Measurements from ENCODE around the gene THOC7. TPM values are rescaled to one million over a fixed set of nuclear protein-coding genes. Genes with fewer than 3 reads are reported as not detected.

Gene THOC7
- total RNA-seq, 1 experiment from 2014 or later, result 67.3 TPM

GRCh38 chr3:63803911-63804310 lies 59.7 kb downstream of the THOC7 start:
- Histone ChIP-seq H3K79me2 (ENCODE audit: insufficient read depth, low read length) (no peaks in the 10 kb centered on the region), H3K9me2 (ENCODE audit: insufficient read depth) (no peaks in the 10 kb centered on the region), H3K9me3 (ENCODE audit: control insufficient read depth in 1 of 2, insufficient read depth in 1 of 2, low read depth in 1 of 2, low read length in 2 of 2) (no peaks in the 10 kb centered on the region), H4K20me1 (ENCODE audit: insufficient read depth) (no peaks in the 10 kb centered on the region), H3K9ac (ENCODE audit: low read length) (no peak overlapping the region), H3K36me3 (ENCODE audit: control insufficient read depth in 1 of 2, insufficient read depth in 2 of 2, low read length in 2 of 2) (no peaks in the 10 kb centered on the region), H3K4me2 (ENCODE audit: low read length) (no peak overlapping the region), H3K4me3 (replicated peaks in 1 of 2; ENCODE audit: low read depth in 1 of 2, low read length in 2 of 2) (no peak overlapping the region), H3K4me1 (ENCODE audit: control insufficient read depth in 1 of 2, insufficient read depth in 2 of 2, low read length in 2 of 2) (no peaks in the 10 kb centered on the region), H3K27ac (ENCODE audit: low read depth, low read length) (no peak overlapping the region), H2AFZ (ENCODE audit: low read depth, low read length, poor library complexity, severe bottlenecking) (no peak overlapping the region), H3K27me3 (ENCODE audit: insufficient read depth, low read length) (peaks cover 12% of the 10 kb centered on the region; the same call in 1 of the 2 replicates)
- RAD21 ChIA-PET (ENCODE audit: low non-redundant PET in 1 of 2, low total read pairs in 2 of 2, uncharacterized antibody in 2 of 2, unreplicated experiment in 2 of 2), result no interaction called here
- no peak for DNase-seq (ENCODE audit: low read depth, low spot score)
- CTCF ChIA-PET, result no interaction called here
- no peak for ATAC-seq
- BruUV-seq (replicated peaks), result no TSS peak
- intact Hi-C loops (cut with micrococcal nuclease), result no loop called here
- POLR2A ChIA-PET, result no interaction called here
- TF ChIP-seq EGR1 (IDR thresholded peaks at IDR 0.05; ENCODE audit: low read depth) (no peak), JUND (IDR thresholded peaks at IDR 0.05) (no peak), EZH2phosphoT487 (IDR thresholded peaks at IDR 0.05; ENCODE audit: borderline replicate concordance) (no peak), FOSL1 (IDR thresholded peaks at IDR 0.05; ENCODE audit: low read depth) (no peak), SRF (IDR thresholded peaks at IDR 0.05; ENCODE audit: low read depth) (no peak), ATF3 (IDR thresholded peaks at IDR 0.05) (no peak), POLR2A (IDR thresholded peaks at IDR 0.05; ENCODE audit: borderline replicate concordance, extremely low read depth, insufficient read depth, insufficient read length) (no peak), POLR2AphosphoS5 (IDR thresholded peaks at IDR 0.05; ENCODE audit: low read depth, low read length) (no peak), ZNF274 (IDR thresholded peaks at IDR 0.05; ENCODE audit: low read depth, low read length) (no peak)

GRCh38 chr3:63800097-63800496 lies 63.5 kb downstream of the THOC7 start:
- Histone ChIP-seq H3K9ac (ENCODE audit: low read length) (no peak overlapping the region), H3K79me2 (ENCODE audit: insufficient read depth, low read length) (no peaks in the 10 kb centered on the region), H3K27ac (ENCODE audit: low read depth, low read length) (no peak overlapping the region), H3K9me2 (ENCODE audit: insufficient read depth) (no peaks in the 10 kb centered on the region), H4K20me1 (ENCODE audit: insufficient read depth) (no peaks in the 10 kb centered on the region), H3K36me3 (ENCODE audit: control insufficient read depth in 1 of 2, insufficient read depth in 2 of 2, low read length in 2 of 2) (no peaks in the 10 kb centered on the region), H2AFZ (ENCODE audit: low read depth, low read length, poor library complexity, severe bottlenecking) (no peak overlapping the region), H3K4me2 (ENCODE audit: low read length) (no peak overlapping the region), H3K4me1 (ENCODE audit: control insufficient read depth in 1 of 2, insufficient read depth in 2 of 2, low read length in 2 of 2) (no peaks in the 10 kb centered on the region), H3K9me3 (ENCODE audit: control insufficient read depth in 1 of 2, insufficient read depth in 1 of 2, low read depth in 1 of 2, low read length in 2 of 2) (no peaks in the 10 kb centered on the region), H3K27me3 (ENCODE audit: insufficient read depth, low read length) (peaks cover 12% of the 10 kb centered on the region; the same call in 1 of the 2 replicates), H3K4me3 (replicated peaks in 1 of 2; ENCODE audit: low read depth in 1 of 2, low read length in 2 of 2) (no peak overlapping the region)
- ChIA-PET POLR2A (no interaction called here), RAD21 (ENCODE audit: low non-redundant PET in 1 of 2, low total read pairs in 2 of 2, uncharacterized antibody in 2 of 2, unreplicated experiment in 2 of 2) (no interaction called here), CTCF (no interaction called here)
- DNase-seq (ENCODE audit: low read depth, low spot score) (no peak), ATAC-seq (no peak)
- no TSS peak for BruUV-seq (replicated peaks)
- intact Hi-C loops (cut with micrococcal nuclease), result no loop called here
- TF ChIP-seq ZBTB33 (IDR thresholded peaks at IDR 0.05; ENCODE audit: extremely low read depth, insufficient replicate concordance, low read length) (no peak), SP1 (IDR thresholded peaks at IDR 0.05; ENCODE audit: low read depth) (no peak), POLR2AphosphoS5 (IDR thresholded peaks at IDR 0.05; ENCODE audit: low read depth, low read length) (no peak), REST (IDR thresholded peaks at IDR 0.05; ENCODE audit: low read depth) (no peak), YY1 (IDR thresholded peaks at IDR 0.05; ENCODE audit: extremely low read depth, insufficient replicate concordance, low read depth, low read length) (no peak), MAX (IDR thresholded peaks at IDR 0.05) (no peak), EGR1 (IDR thresholded peaks at IDR 0.05; ENCODE audit: low read depth) (no peak), SIN3A (IDR thresholded peaks at IDR 0.05; ENCODE audit: low read depth) (no peak), ZFX (IDR thresholded peaks at IDR 0.05) (no peak), TCF7L2 (IDR thresholded peaks at IDR 0.05; ENCODE audit: borderline replicate concordance, extremely low read depth, insufficient read depth, insufficient read length) (no peak), POLR2A (IDR thresholded peaks at IDR 0.05; ENCODE audit: borderline replicate concordance, extremely low read depth, insufficient read depth, insufficient read length) (no peak)

Data from HCT116 (cell line).